ACC112 (cell line): ENCODE measurements around the gene ULK4.
"Not testable (repeated sequence)": the region's sequence is repeated elsewhere in the genome, so short reads cannot be mapped to it uniquely, and the experiment has no call there.

Experiments used
- H2AFZ ChIP-seq: fragments of 200-600 bp; sonication (generic); one replicate; pipeline ENCODE4 v1.6.0; 2017; ENCODE audit warnings: antibody characterized with exemption, low read length; ENCODE audit not compliant: unreplicated experiment
- H3K27ac ChIP-seq: fragments of 200-600 bp; sonication (generic); 2 replicates; pipeline ENCODE4 v1.5.1; 2014; ENCODE audit warnings: low read depth, mild to moderate bottlenecking, antibody characterized with exemption, low read length, moderate library complexity
- H3K27me3 ChIP-seq: fragments of 200-600 bp; sonication (generic); 2 replicates; pipeline ENCODE4 v1.6.1; 2014; ENCODE audit warnings: mild to moderate bottlenecking, antibody characterized with exemption, low read length, moderate library complexity, mixed read lengths; ENCODE audit not compliant: insufficient read depth
- H3K36me3 ChIP-seq: fragments of 200-600 bp; sonication (generic); 2 replicates; pipeline ENCODE4 v1.6.1; 2016; ENCODE audit warnings: mild to moderate bottlenecking, antibody characterized with exemption, low read length, moderate library complexity, mixed read lengths; ENCODE audit not compliant: insufficient read depth
- H3K4me1 ChIP-seq: fragments of 200-600 bp; sonication (generic); one replicate; pipeline ENCODE4 v1.6.1; 2016; ENCODE audit warnings: low read length, mixed read lengths; ENCODE audit not compliant: insufficient read depth, unreplicated experiment, control insufficient read depth
- H3K4me3 ChIP-seq: fragments of 200-600 bp; sonication (generic); 2 replicates; pipeline ENCODE4 v1.5.1; 2014; ENCODE audit warnings: mild to moderate bottlenecking, low read depth, low read length
- H3K79me2 ChIP-seq: fragments of 200-600 bp; sonication (generic); one replicate; pipeline ENCODE4 v1.6.0; 2016; ENCODE audit warnings: low read length; ENCODE audit not compliant: control insufficient read depth, unreplicated experiment, insufficient read depth

ULK4 gene

DNA sequence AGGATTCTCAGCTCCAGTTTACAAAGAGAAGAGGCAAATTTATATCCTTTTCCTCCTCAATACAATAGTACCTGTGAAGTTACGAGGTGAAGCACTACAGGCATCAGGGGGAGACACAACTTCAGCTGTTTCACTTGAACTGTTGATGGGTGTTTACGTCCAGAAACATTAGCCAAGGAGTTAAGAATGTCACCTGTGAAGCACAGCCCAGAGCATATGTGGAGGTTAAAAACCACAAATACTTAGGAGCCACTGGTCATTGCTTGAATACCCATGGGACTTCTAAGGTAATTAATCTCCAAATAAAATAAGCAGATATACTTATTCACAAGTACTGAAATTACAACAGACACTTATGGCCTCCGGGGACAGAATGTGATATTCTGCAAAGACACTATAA, 246.5 kb downstream of the ULK4 start:
- Histone ChIP-seq H3K4me3 (no peak overlapping the region), H3K27me3 (no peaks in the 10 kb centered on the region), H3K36me3 (no peaks in the 10 kb centered on the region), H2AFZ (no peak overlapping the region), H3K4me1 (peaks cover 15% of the 10 kb centered on the region), H3K27ac (no peak overlapping the region), H3K79me2 (no peaks in the 10 kb centered on the region)

DNA sequence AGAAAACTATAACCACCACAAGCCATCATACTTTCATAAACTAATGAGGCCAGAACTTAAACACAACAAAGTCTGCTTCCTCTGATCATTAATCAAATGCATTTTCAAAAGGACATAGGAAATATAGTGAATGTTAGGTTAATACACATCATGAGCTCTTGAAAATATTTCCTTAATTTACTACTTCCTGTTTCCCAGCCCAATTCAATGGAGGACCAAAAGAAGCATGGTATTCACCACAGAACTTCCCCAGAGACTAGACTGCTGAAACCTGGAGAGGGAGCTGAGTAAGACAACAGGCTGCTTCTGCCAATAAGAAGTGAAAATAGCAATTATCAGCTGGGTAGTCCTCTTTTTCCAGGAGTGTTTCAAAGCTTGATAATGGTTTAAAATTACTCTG, 250.3 kb downstream of the ULK4 start:
- Histone ChIP-seq H3K36me3 (no peaks in the 10 kb centered on the region), H3K4me3 (no peak overlapping the region), H3K27me3 (no peaks in the 10 kb centered on the region), H2AFZ (no peak overlapping the region), H3K4me1 (peaks cover 16% of the 10 kb centered on the region), H3K79me2 (no peaks in the 10 kb centered on the region), H3K27ac (peak overlapping the region; percentile 60)

GRCh38 chr3:41710646-41711388, 251.1 kb downstream of the ULK4 start:
- H3K79me2 ChIP-seq = no peaks in the 10 kb centered on the region
- no peak overlapping the region for H2AFZ ChIP-seq
- peaks cover 16% of the 10 kb centered on the region for H3K4me1 ChIP-seq
- no peak overlapping the region; the same call in 1 of the 2 replicates for H3K4me3 ChIP-seq
- H3K27me3 ChIP-seq = no peaks in the 10 kb centered on the region
- no peaks in the 10 kb centered on the region for H3K36me3 ChIP-seq
- peak overlapping the region; percentile 60 for H3K27ac ChIP-seq

- H3K27me3 ChIP-seq, H2AFZ ChIP-seq, H3K79me2 ChIP-seq, H3K36me3 ChIP-seq, H3K4me3 ChIP-seq, H3K27ac ChIP-seq: not testable (repeated sequence)
- H3K4me1 ChIP-seq = peaks cover 16% of the 10 kb centered on the region
Observed at GRCh38 chr3:41709213-41709612, 252.7 kb downstream of the ULK4 start.

GRCh38 chr3:41708176-41708575, 253.7 kb downstream of the ULK4 start:
- Histone ChIP-seq H3K4me3 (no peak overlapping the region), H3K27ac (no peak overlapping the region), H3K27me3 (no peaks in the 10 kb centered on the region), H3K36me3 (no peaks in the 10 kb centered on the region), H3K79me2 (no peaks in the 10 kb centered on the region), H3K4me1 (peaks cover 16% of the 10 kb centered on the region), H2AFZ (no peak overlapping the region)

- Histone ChIP-seq H3K4me1 (peaks cover 13% of the 10 kb centered on the region), H3K79me2 (no peaks in the 10 kb centered on the region), H3K27ac (no peak overlapping the region), H3K27me3 (no peaks in the 10 kb centered on the region), H3K36me3 (no peaks in the 10 kb centered on the region), H2AFZ (no peak overlapping the region), H3K4me3 (no peak overlapping the region)
Observed at GRCh38 chr3:41705893-41706292, 256.0 kb downstream of the ULK4 start.

DNA sequence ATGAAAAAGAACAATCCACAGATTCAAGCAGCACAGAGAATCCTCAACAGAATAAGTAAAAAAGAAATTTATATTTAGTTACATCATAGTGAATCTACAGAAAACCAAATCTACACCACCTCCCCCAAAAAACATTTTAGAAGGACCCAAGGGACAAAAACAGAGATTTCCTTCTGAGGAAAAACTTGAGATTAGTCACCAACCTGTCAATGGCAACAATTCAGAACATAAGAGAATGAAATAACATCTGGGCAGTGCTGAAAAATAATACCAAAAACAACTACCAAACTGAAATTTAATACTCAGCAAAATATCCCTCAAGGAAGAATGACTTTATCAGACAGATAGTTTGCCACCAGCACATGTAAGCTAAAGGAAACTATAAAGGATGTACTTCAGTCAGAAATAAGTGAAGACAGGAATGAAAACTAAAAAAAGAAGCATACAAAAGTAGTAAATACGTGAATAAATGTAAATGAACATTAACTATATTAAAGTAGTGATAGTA, 260.7 kb downstream of the ULK4 start:
- H3K4me3 ChIP-seq = no peak overlapping the region

DNA sequence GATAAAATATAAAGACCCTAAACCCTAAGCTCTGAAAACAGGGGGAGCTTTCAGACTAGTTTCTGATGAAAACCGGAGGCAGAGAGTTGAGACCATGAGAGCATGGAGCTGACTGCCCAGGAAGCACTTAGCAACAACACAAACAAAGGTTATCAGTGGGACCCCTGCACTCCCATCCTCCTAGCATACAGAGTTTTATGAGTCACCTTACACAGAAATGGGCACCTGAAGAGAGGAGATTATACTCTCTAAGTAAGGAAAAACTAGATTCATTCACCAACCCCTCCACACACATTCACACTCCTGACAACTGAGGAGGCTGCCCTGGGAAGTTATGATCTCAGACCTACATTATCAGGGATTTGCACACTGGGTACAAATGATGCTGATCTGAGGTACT, 261.7 kb downstream of the ULK4 start:
- H3K4me1 ChIP-seq = peaks cover 8% of the 10 kb centered on the region
- no peaks in the 10 kb centered on the region for H3K27me3 ChIP-seq
- no peak overlapping the region for H2AFZ ChIP-seq
- H3K4me3 ChIP-seq = no peak overlapping the region
- no peak overlapping the region for H3K27ac ChIP-seq
- no peaks in the 10 kb centered on the region for H3K79me2 ChIP-seq
- H3K36me3 ChIP-seq = no peaks in the 10 kb centered on the region

More for the DNA sequence above, 260.7 kb downstream of the ULK4 start:
- no peaks in the 10 kb centered on the region for H3K27me3 ChIP-seq
- peaks cover 8% of the 10 kb centered on the region for H3K4me1 ChIP-seq
- H3K79me2 ChIP-seq = no peaks in the 10 kb centered on the region
- H2AFZ ChIP-seq = no peak overlapping the region
- no peak overlapping the region for H3K27ac ChIP-seq
- H3K36me3 ChIP-seq = no peaks in the 10 kb centered on the region

GRCh38 chr3:41698898-41699297, 263.0 kb downstream of the ULK4 start:
- no peaks in the 10 kb centered on the region for H3K27me3 ChIP-seq
- H3K79me2 ChIP-seq = no peaks in the 10 kb centered on the region
- H3K4me3 ChIP-seq = no peak overlapping the region
- H3K4me1 ChIP-seq = peaks cover 8% of the 10 kb centered on the region
- H3K27ac ChIP-seq = no peak overlapping the region
- H2AFZ ChIP-seq = no peak overlapping the region
- no peaks in the 10 kb centered on the region for H3K36me3 ChIP-seq

GRCh38 chr3:41697702-41698101, 264.2 kb downstream of the ULK4 start:
- peaks cover 8% of the 10 kb centered on the region for H3K4me1 ChIP-seq
- H3K27ac ChIP-seq = no peak overlapping the region
- no peaks in the 10 kb centered on the region for H3K27me3 ChIP-seq
- no peaks in the 10 kb centered on the region for H3K36me3 ChIP-seq
- H3K79me2 ChIP-seq = no peaks in the 10 kb centered on the region
- H2AFZ ChIP-seq = no peak overlapping the region
- H3K4me3 ChIP-seq = no peak overlapping the region

DNA sequence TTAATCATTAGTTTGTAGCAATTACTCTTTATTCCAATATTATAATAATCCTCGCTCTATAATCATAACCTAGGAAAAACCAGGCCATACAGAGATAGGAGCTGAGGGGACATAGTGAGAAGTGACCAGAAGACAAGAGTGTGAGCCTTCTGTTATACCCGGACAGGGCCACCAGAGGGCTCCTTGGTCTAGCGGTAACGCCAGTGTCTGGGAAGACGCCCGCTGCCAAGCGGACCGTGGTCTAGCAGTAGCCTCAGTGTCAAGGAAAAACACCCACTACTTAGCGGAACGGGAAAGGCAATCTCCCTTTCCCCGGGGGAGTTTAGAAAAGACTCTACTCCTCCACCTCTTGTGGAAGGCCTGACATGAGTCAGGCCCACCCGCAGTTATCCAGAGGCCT, 266.1 kb downstream of the ULK4 start:
- not testable (repeated sequence) for H3K4me3 ChIP-seq, H2AFZ ChIP-seq, H3K27me3 ChIP-seq, H3K79me2 ChIP-seq, H3K36me3 ChIP-seq, H3K27ac ChIP-seq, H3K4me1 ChIP-seq
